OCI-LY7 (cell line): ENCODE results near the gene DQX1. TPM values are rescaled to one million over a fixed set of nuclear protein-coding genes. Genes with fewer than 3 reads are reported as not detected.

ENCODE experiments used
- BruUV-seq: library from RNA; stranded (reverse); fragments of 400-500 nt; replicated peaks from 2 replicates; lab custom pipeline; 2021; lab: Mats Ljungman, UMichigan
- CTCF ChIA-PET: fragments of 300-600 bp; sonication (Branson Sonifier 250); formaldehyde crosslinking; loops from one replicate; lab custom pipeline; 2022; ENCODE audit warnings: antibody characterized with exemption; ENCODE audit not compliant: unreplicated experiment; lab: Charles Lee
- POLR2A ChIA-PET: fragments of 300-600 bp; sonication (Branson Sonifier 250); formaldehyde crosslinking; loops from one replicate; lab custom pipeline; 2022; ENCODE audit warnings: antibody characterized with exemption; lab: Charles Lee
- DNase-seq: peaks from one replicate; pipeline ENCODE4 v3.0.0-alpha.2; 2015; ENCODE audit warnings: low spot score
- H2AFZ ChIP-seq: fragments of 200-600 bp; sonication (generic), shearing (Covaris generic); 2 replicates; pipeline ENCODE4 v1.6.1; 2014; ENCODE audit warnings: mild to moderate bottlenecking, antibody characterized with exemption, low read length, moderate library complexity
- H3K27ac ChIP-seq: fragments of 200-600 bp; sonication (generic); 2 replicates; pipeline ENCODE4 v1.5.1; 2014; ENCODE audit warnings: mixed run types, low read depth, mild to moderate bottlenecking, moderate library complexity, low read length, inconsistent platforms; ENCODE audit not compliant: poor library complexity, severe bottlenecking
- H3K36me3 ChIP-seq: fragments of 200-600 bp; sonication (generic); 2 replicates; pipeline ENCODE4 v1.6.1; 2014; ENCODE audit warnings: mild to moderate bottlenecking, antibody characterized with exemption, low read length, moderate library complexity, mixed read lengths; ENCODE audit not compliant: insufficient read depth
- H3K4me1 ChIP-seq: fragments of 200-600 bp; sonication (generic); 2 replicates; pipeline ENCODE4 v1.5.1; 2014; ENCODE audit warnings: mild to moderate bottlenecking, low read length; ENCODE audit not compliant: insufficient read depth, poor library complexity, severe bottlenecking
- H3K4me2 ChIP-seq: fragments of 200-600 bp; sonication (generic); 2 replicates; pipeline ENCODE4 v1.6.1; 2014; ENCODE audit warnings: mild to moderate bottlenecking, low read length
- H3K4me3 ChIP-seq: fragments of 200-600 bp; sonication (generic); 2 replicates; pipeline ENCODE4 v1.5.1; 2014; ENCODE audit warnings: mild to moderate bottlenecking, low read depth, low read length; ENCODE audit not compliant: poor library complexity, severe bottlenecking
- H3K79me2 ChIP-seq: fragments of 200-600 bp; sonication (generic); 2 replicates; pipeline ENCODE4 v1.6.1; 2016; ENCODE audit warnings: low read depth, mild to moderate bottlenecking, low read length, moderate library complexity, mixed read lengths; ENCODE audit not compliant: insufficient read depth
- H3K9me2 ChIP-seq: fragments of 200-600 bp; sonication (generic); 2 replicates; pipeline ENCODE4 v1.6.1; 2016; ENCODE audit warnings: mild to moderate bottlenecking, low read length, mixed read lengths; ENCODE audit not compliant: insufficient read depth
- H3K9me3 ChIP-seq: fragments of 200-600 bp; sonication (generic); 2 replicates; pipeline ENCODE4 v1.6.1; 2014; ENCODE audit warnings: mild to moderate bottlenecking, mixed run types, low read length, mixed read lengths
- H4K20me1 ChIP-seq: fragments of 200-600 bp; sonication (generic); 2 replicates; pipeline ENCODE4 v1.6.1; 2014; ENCODE audit warnings: mild to moderate bottlenecking, antibody characterized with exemption, low read length, moderate library complexity, mixed read lengths; ENCODE audit not compliant: insufficient read depth
- CTCF ChIP-seq: fragments of 200-600 bp; sonication (generic); conservative IDR thresholded peaks from 2 replicates; pipeline ENCODE4 v1.5.1; 2014; ENCODE audit warnings: mild to moderate bottlenecking, antibody characterized with exemption, low read length, moderate library complexity, mixed read lengths
- EZH2phosphoT487 ChIP-seq: fragments of 200-600 bp; sonication (generic); IDR thresholded peaks from 2 replicates; pipeline ENCODE4 v1.6.1; 2018; ENCODE audit warnings: low read depth, borderline replicate concordance, mild to moderate bottlenecking, mixed run types, antibody characterized with exemption, low read length, moderate library complexity, mixed read lengths
- intact Hi-C: fragments of 100-400 bp; cut with micrococcal nuclease; formaldehyde crosslinking; loops from one replicate; pipeline ENCODE4 v1.10.0; 2022; ENCODE audit not compliant: unreplicated experiment
- total RNA-seq, 2 experiments: library from RNA; depleted of rRNA in 1 of 2; stranded (reverse); fragments of >200 nt in 1 of 2; shearing (Covaris generic) in 1 of 2; gene quantifications; 2 replicates each; pipeline ENCODE4 v1.2.3, GENCODE V29; 2014 to 2022

The DQX1 gene
- total RNA-seq, 2 experiments from 2014 or later: 0.32 to 0.76 TPM

GRCh38 chr2:74513605-74514367, 12.2 kb downstream of the DQX1 start:
- no peak for DNase-seq
- ChIA-PET CTCF (no interaction called here), POLR2A (interaction anchor here (0.6 kb wide), 1 partner anchor 205 kb away, joined by 4 read pairs; no protein-coding TSS in a partner anchor)
- intact Hi-C loops: no loop called here
- no peaks in the 10 kb centered on the region for H3K79me2 ChIP-seq
- no TSS peak for BruUV-seq
- peak overlapping the region; percentile 14; the same call in 1 of the 2 replicates for H3K4me2 ChIP-seq
- no peak overlapping the region for H3K27ac ChIP-seq
- no peak overlapping the region for H2AFZ ChIP-seq
- no peaks in the 10 kb centered on the region for H3K4me1 ChIP-seq
- no peaks in the 10 kb centered on the region for H3K36me3 ChIP-seq
- H3K9me2 ChIP-seq: no peaks in the 10 kb centered on the region
- no peaks in the 10 kb centered on the region for H4K20me1 ChIP-seq
- TF ChIP-seq CTCF (no peak), EZH2phosphoT487 (peak; percentile 82; the same call in 1 of the 2 replicates)
- H3K4me3 ChIP-seq: no peak overlapping the region
- no peaks in the 10 kb centered on the region for H3K9me3 ChIP-seq

- BruUV-seq: no TSS peak
- no peaks in the 10 kb centered on the region for H3K36me3 ChIP-seq
- POLR2A ChIA-PET: interaction anchor here (0.6 kb wide), 1 partner anchor 58 kb away, joined by 3 read pairs; the partner anchor contains the start of gene INO80B
Measured at GRCh38 chr2:74512744-74513604, 13.1 kb downstream of the DQX1 start.

More at GRCh38 chr2:74512744-74513604, 13.1 kb downstream of the DQX1 start:
- Histone ChIP-seq H3K4me1 (peaks cover 7% of the 10 kb centered on the region), H3K9me3 (no peaks in the 10 kb centered on the region), H3K9me2 (no peaks in the 10 kb centered on the region), H3K79me2 (no peaks in the 10 kb centered on the region), H3K27ac (no peak overlapping the region), H4K20me1 (no peaks in the 10 kb centered on the region), H3K4me2 (no peak overlapping the region), H2AFZ (no peak overlapping the region), H3K4me3 (no peak overlapping the region)
- CTCF ChIA-PET: no interaction called here
- intact Hi-C loops: no loop called here
- TF ChIP-seq CTCF (no peak), EZH2phosphoT487 (no peak)
- DNase-seq: no peak
